Measurements from ENCODE around the gene DDIT3. TPM values are rescaled to one million over a fixed set of nuclear protein-coding genes. Genes with fewer than 3 reads are reported as not detected.

The DDIT3 gene
- total RNA-seq, 1 donor from 2014 or later: 30.5 TPM

DNA sequence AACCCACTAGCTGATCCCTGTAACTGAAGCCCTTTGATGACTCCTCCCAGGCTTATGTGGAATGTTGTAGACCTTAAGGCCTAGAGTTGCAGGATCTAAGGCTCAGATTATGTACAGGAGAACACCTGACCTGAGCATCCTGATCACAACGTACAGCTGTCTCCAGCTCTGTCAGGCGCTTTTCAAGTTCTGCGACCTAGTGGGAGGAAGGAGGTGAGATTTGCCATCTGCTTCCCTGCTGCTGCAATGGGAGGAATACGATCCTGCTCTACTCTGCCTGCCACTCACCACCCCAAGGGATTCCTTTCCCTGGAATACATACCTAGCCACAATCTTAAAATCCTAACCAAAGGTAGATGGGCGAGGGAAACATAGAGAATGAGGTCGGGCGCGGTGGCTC lies 12.8 kb upstream of the DDIT3 start:
- peaks cover 86% of the 10 kb centered on the region for H3K36me3 Mint-ChIP-seq (ENCODE audit: low read depth)

GRCh38 chr12:57531836-57532235 lies 11.5 kb upstream of the DDIT3 start:
- TF ChIP-seq CTCF (IDR thresholded peaks at IDR 0.05): no peak
- peaks cover 85% of the 10 kb centered on the region for H3K36me3 Mint-ChIP-seq (ENCODE audit: low read depth)
- H3K27me3 Mint-ChIP-seq: no peaks in the 10 kb centered on the region
- H3K4me1 Mint-ChIP-seq: no peaks in the 10 kb centered on the region
- H3K4me3 Mint-ChIP-seq: no peak overlapping the region
- no peak overlapping the region for H3K27ac Mint-ChIP-seq
- ATAC-seq (ENCODE audit: low read depth): no peak
- H3K9me3 Mint-ChIP-seq: no peaks in the 10 kb centered on the region
- intact Hi-C loops (cut with micrococcal nuclease): no loop called here
- ChIA-PET CTCF (no interaction called here), POLR2A (interaction anchor here (1.6 kb wide), 1 partner anchor 8 kb away, joined by 5 read pairs; no protein-coding TSS in a partner anchor)
- DNase-seq: no peak

More for the DNA sequence above, 12.8 kb upstream of the DDIT3 start:
- TF ChIP-seq CTCF (IDR thresholded peaks at IDR 0.05): no peak
- no peaks in the 10 kb centered on the region for H3K9me3 Mint-ChIP-seq
- H3K4me1 Mint-ChIP-seq: no peaks in the 10 kb centered on the region
- ATAC-seq (ENCODE audit: low read depth) (no peak), DNase-seq (no peak)
- intact Hi-C loops (cut with micrococcal nuclease): no loop called here
- no peak overlapping the region for H3K27ac Mint-ChIP-seq
- ChIA-PET POLR2A (interaction anchor here (1.6 kb wide), 1 partner anchor 10 kb away, joined by 5 read pairs; no protein-coding TSS in a partner anchor), CTCF (no interaction called here)
- H3K27me3 Mint-ChIP-seq: no peaks in the 10 kb centered on the region
- no peak overlapping the region for H3K4me3 Mint-ChIP-seq

DNA sequence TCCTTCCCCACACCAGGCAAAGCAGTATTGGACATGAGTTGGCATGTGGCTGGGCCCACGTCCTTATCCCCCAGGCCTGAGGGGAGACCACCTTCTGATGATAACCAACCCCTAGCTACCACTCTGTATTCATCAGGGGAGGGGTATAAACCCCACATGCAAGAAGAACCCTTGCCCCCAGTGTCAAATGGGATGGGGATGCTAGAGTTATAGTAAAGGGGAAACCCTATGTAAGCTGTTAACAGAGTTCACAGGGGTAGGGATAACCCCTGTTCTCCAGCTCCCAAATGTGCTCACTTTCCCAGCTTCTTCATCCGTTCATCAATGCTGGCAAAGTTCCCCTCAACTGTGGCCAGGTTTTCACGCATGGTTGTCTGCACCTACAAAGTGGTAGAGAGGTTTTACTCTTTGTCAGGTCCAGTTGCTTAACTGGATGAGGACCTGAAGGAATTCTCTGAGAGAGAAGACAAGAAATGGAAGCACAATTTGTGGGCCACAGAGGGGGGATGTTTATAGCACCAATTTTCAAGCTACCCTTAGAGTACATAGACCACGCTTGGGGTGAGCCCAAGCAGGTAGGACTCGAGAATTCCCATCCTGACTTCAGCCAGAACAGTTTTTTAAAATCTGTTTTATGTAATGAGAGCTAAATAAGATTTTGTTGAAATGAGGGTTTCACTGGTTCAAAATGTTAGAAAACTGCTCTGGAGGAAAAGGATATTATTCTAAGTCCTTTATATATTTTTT lies 10.3 kb upstream of the DDIT3 start:
- ChIA-PET POLR2A (interaction anchor here (1.7 kb wide), 1 partner anchor 10 kb away, joined by 5 read pairs; the partner anchor contains the start of gene DDIT3), CTCF (no interaction called here)
- H3K27me3 Mint-ChIP-seq: no peaks in the 10 kb centered on the region
- intact Hi-C loops (cut with micrococcal nuclease): no loop called here
- H3K27ac Mint-ChIP-seq: no peak overlapping the region
- H3K4me1 Mint-ChIP-seq: no peaks in the 10 kb centered on the region
- H3K9me3 Mint-ChIP-seq: no peaks in the 10 kb centered on the region
- DNase-seq (no peak), ATAC-seq (ENCODE audit: low read depth) (no peak)
- no peak overlapping the region for H3K4me3 Mint-ChIP-seq
- peaks cover 91% of the 10 kb centered on the region for H3K36me3 Mint-ChIP-seq (ENCODE audit: low read depth)
- TF ChIP-seq CTCF (IDR thresholded peaks at IDR 0.05): no peak

DNA sequence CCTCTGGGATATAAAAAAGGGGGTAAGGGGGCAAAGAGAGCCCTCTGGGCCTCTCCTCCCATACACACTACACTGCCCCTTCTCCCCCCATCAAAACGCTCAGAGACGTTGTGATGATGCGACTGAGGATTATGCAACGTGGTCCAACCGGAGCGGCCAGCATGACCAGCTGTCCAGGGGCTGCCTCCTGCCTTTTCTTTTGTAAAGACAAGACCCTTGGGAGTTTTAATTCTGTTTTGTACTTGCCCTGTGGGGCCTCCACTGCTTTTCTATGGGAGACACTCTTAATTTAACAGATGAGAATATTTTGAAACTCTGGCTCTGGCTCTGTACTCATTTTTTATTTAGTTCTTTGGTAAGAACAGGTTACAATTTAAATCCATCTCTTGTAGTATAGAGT lies 9.5 kb upstream of the DDIT3 start:
- no peak for DNase-seq
- Mint-ChIP-seq H3K36me3 (ENCODE audit: low read depth) (peaks cover 90% of the 10 kb centered on the region), H3K9me3 (no peaks in the 10 kb centered on the region), H3K4me3 (no peak overlapping the region), H3K27me3 (no peaks in the 10 kb centered on the region), H3K27ac (no peak overlapping the region), H3K4me1 (peaks cover 3% of the 10 kb centered on the region)
- no peak for ATAC-seq (ENCODE audit: low read depth)
- intact Hi-C loops (cut with micrococcal nuclease): no loop called here
- POLR2A ChIA-PET: interaction anchor here (0.6 to 1.7 kb wide), 3 partner anchors 8 to 82 kb away, joined by 5 to 12 read pairs (median 9); partner anchors contain the start of gene DDIT3
- no peak for TF ChIP-seq CTCF (IDR thresholded peaks at IDR 0.05)
- CTCF ChIA-PET: no interaction called here

DNA sequence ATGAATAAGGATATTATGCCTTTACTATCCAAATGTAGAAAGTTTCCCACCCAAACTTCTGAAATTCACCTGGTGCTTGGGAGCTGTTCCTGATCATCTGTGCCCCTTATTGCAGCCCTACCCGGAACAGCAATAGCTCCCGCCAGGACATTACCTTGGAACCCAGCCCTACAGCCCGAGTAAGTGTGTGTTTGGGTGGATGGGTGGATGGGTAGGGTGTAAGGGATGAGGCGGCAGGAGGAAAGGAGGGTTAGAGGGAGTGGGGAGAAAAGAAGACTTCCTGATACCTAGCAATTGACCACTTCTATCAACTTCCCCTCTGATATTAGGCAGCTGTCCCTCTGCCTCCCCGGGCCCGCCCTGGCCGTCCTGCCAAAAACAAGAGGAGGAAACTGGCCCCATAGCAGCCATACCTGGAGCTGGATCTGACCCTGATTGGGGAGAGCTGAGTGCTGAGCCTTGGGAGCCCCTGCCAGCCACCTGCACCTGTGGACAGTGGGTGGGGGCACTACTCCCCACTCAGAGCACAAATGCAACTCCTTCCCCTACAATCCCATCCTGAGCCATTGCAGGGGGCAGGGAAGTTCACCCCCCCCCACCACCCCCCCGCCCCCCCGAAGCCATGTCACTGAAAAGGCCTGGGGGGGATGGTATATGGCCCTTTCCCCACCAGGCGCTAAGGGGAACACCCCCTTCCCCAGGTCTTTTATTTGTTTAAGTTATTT lies 8.7 kb upstream of the DDIT3 start:
- ATAC-seq (ENCODE audit: low read depth) (no peak), DNase-seq (no peak)
- Mint-ChIP-seq H3K27me3 (no peaks in the 10 kb centered on the region), H3K4me1 (peaks cover 9% of the 10 kb centered on the region), H3K27ac (no peak overlapping the region), H3K9me3 (no peaks in the 10 kb centered on the region), H3K4me3 (no peak overlapping the region), H3K36me3 (ENCODE audit: low read depth) (peaks cover 88% of the 10 kb centered on the region)
- intact Hi-C loops (cut with micrococcal nuclease): no loop called here
- no peak for TF ChIP-seq CTCF (IDR thresholded peaks at IDR 0.05)
- ChIA-PET POLR2A (interaction anchor here (0.7 to 1.7 kb wide), 2 partner anchors 8 kb away, joined by 5 to 9 read pairs; partner anchors contain the start of gene DDIT3), CTCF (no interaction called here)

Data from activated B cell treated with CpG ODN at 0.5 μM for 24 hours (primary cell).